CD4-positive, alpha-beta T cell treated with Interleukin-15 for 1 hour (primary cell): Measurements from ENCODE around the gene HLA-DOA.

Experiments
- DNase-seq: peaks from one replicate; pipeline ENCODE4 v3.0.0-alpha.2; 2020

The HLA-DOA gene

DNA sequence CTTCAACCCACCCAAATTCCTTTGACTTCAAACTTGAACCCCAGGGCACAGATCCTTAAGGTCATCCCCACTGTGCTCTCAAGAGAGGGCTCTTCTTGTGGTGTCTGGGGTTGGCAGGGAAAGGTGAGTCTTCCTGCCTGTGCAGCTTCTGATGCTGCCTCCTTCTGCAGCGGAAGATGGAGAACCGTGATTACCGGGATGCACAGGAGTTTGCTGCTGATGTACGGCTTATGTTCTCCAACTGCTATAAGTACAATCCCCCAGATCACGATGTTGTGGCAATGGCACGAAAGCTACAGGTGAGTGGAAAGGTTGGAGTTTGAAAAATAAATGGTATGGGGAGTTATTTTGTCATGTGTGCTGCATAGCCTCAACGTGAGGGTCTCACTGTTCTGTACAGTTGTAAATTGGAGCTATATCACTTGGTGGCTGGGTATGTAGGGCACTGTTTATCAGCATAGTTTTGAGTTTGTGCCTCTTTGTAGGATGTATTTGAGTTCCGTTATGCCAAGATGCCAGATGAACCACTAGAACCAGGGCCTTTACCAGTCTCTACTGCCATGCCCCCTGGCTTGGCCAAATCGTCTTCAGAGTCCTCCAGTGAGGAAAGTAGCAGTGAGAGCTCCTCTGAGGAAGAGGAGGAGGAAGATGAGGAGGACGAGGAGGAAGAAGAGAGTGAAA, 32.0 kb downstream of the HLA-DOA start:
- DNase-seq, result no peak

DNA sequence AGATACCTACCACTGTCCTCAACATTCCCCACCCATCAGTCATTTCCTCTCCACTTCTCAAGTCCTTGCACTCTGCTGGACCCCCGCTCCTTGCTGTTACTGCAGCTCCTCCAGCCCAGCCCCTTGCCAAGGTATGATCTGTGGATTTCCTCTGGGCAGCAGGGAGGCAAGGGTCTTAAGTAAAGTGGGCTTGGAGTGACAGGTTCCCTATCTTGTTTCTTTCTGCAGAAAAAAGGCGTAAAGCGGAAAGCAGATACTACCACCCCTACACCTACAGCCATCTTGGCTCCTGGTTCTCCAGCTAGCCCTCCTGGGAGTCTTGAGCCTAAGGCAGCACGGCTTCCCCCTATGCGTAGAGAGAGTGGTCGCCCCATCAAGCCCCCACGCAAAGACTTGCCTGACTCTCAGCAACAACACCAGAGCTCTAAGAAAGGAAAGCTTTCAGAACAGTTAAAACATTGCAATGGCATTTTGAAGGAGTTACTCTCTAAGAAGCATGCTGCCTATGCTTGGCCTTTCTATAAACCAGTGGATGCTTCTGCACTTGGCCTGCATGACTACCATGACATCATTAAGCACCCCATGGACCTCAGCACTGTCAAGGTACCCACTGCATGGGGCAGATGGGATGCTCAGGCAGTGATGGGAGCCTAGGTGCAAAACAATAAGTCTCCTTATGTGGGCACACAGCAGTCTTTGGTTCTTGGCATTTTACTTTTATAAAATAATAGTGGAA, 32.9 kb downstream of the HLA-DOA start:
- DNase-seq, result no peak

DNA sequence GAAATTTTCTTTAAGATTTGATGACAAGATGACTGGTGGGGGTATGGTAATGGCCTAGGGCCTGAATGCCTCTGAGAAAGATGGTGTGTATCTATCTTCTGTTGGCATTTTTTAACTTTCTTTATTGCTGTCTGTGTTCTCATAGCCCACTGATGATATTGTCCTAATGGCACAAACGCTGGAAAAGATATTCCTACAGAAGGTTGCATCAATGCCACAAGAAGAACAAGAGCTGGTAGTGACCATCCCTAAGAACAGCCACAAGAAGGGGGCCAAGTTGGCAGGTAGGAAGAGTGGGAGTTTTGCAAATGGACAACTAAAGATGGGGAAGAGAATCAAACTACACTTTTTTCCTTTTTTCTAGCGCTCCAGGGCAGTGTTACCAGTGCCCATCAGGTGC, 33.5 kb downstream of the HLA-DOA start:
- DNase-seq, result no peak

DNA sequence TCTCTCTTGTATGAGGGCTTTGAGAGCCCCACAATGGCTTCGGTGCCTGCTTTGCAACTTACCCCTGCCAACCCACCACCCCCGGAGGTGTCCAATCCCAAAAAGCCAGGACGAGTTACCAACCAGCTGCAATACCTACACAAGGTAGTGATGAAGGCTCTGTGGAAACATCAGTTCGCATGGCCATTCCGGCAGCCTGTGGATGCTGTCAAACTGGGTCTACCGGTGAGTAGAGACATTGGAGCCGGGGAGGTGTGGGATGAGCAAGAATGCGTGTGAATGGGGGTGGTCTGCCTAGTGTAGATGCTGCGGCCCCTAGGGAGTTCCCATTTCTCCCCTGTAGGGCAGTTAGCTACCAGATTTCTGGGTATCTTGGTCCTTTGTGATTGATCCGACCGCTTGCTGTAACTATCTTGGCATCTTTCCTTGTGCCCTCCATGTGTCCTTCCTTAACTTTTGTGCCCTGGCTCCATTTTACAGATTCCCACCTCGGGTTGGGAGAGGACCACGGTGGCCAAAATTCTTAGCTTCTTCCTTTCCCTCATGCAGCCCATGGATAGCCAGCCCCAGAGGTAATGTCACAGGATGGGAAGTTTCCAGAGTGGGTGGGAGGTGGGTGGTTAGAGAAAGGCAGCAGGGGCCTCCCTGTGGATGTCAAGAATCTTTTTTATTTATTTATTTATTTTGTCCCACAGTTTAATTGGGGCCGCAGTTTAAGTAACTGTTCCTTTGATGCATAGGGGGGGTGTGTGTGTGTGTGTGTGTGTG, 34.7 kb downstream of the HLA-DOA start:
- DNase-seq, result no peak

DNA sequence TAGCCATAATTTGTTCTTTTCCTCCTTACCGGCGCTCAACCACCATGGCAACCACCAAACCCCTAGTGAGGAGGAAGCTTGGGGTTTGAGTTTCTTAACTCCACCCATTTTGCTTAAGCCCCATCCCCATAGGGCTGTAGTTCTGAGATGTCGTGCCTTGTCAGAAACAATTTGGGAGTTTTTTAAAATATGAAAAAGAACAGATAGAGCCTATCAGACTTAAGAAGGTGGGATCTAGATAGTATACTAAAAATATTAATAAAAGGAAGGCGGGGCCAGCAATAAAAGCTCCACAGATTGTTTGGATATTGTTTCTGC, 35.4 kb downstream of the HLA-DOA start:
- peak; percentile 37 for DNase-seq

DNA sequence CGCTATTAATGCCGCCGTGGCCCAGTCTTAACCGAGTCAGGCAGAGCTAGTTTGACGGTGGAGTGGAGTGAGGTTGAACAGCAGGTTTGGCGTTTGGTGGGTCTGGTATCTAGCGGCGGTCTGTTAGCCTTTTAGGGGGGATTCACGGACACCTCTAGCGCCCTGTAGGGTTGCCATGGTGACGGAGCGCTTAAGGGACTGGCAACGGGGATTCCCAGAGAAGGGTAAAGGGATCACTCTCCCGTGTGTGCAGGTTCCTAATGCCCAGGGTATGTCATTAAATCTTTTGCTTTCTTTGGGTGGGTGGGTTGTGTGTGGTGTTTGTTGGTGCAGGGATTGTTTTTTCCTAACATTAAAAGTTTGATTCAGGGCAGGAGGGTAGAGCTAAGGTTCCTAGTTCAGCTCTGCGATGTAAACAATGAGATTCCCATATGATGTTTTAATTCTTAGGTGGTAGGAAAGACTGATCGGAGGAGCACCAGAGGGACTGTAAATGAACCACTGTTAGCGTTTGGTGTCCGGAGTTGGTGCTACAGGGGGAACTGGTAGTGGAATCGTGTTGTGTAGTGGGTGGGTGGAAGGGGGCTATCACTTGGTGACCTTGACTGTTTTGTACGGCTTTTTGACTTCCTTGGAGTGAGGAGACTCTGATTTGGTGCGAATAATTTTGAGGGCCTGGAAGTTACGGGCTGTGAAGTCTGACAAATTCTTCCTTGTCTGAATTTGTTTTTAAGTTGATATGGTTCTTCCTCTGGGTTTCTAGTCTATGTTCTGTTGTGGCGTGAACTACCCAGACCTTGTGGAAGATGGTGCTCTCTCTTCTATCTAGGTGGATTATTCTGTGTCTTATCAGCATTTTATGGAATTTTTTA, 36.0 kb downstream of the HLA-DOA start:
- DNase-seq, result peak; percentile 81

DNA sequence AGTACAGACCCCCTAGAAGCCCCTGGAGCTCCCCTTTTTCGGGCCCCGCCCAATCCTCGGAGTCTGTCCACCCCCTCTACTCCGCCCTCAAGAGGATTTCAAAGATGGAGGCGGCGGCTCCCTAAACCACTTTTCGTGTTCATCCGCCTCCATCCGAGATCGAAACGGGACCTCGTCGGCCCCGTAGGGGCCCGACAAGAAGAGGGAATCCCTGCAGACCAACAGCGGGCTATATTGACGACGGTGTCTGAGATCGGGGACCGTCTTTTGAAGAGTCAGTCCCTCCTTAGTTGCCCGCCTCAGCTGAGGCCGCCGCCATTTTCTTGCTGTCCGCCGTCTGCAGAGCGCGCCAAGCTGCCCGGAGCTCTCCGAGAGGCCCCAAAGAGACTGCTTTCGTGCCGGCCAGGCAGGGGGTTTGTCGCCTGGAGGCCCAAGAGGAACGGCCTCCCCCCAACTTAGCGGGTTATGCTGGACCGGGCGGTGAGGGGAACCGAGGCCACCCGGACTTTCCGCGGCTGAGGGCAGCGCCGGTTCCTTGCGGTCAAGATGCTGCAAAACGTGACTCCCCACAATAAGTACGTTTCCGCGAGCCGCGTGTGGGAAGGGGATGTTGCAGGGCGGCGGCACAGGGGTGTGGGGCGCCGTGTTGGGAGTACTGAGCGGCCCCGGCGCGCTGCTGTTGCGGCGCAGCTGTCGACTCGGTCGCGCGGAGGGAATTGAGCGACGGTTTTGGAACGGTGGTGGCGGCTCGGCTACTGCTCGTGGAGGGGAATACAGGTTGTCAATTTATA, 36.8 kb downstream of the HLA-DOA start:
- DNase-seq, result peak; percentile 66

DNA sequence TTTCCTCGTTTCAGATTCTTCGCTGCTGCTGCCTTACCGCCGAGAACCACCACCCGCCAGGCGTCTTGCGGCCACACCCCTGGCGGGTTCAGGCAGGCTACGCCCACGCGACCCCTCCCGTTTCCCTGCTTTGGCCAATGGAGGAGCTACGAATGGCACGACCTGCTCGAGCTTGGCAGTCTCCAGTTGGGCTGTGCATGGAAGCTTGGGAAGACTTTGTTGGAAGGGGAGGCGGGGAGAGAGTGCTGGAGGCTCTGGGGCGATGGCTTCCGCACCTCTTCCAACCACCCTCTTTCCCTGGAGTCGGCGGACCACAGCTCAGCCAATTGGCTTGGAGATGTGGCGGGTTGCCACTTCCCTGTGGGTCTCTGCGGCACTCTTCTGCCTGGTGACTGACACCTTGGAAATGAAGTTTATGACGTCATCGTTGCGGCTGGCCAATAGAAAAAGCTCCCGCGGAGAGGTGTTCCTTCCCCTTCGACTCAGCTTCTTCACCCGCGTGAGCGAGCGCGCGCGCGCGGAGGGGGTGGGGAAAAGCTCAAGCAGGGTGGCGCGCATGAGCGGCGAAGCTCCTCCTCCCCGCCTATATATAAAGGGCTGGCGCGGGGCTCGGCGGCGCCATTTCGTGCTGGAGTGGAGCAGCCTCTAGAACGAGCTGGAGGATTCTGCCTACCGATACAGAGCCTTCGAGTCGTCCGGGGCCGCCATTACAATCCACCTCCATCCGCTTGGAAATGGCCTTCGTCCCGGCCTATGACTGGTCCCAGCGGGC, 37.6 kb downstream of the HLA-DOA start:
- DNase-seq, result peak; percentile 100

DNA sequence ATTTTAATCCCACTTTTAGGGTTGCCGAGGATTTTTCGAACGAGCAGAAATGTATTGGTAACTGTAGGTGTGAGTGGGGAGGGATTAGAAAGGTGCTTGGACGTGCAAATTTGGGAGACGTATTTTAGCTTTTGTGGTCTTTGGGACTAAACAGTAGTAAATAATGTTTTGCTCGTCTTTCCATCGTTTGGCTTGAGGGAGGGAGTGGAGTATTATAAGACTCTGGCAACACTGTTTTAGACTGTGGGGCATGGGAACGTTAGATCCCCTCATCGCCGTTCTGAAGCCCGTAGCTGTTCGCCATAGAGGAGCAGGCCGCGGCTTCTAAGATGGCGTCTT, 38.2 kb downstream of the HLA-DOA start:
- no peak for DNase-seq

DNA sequence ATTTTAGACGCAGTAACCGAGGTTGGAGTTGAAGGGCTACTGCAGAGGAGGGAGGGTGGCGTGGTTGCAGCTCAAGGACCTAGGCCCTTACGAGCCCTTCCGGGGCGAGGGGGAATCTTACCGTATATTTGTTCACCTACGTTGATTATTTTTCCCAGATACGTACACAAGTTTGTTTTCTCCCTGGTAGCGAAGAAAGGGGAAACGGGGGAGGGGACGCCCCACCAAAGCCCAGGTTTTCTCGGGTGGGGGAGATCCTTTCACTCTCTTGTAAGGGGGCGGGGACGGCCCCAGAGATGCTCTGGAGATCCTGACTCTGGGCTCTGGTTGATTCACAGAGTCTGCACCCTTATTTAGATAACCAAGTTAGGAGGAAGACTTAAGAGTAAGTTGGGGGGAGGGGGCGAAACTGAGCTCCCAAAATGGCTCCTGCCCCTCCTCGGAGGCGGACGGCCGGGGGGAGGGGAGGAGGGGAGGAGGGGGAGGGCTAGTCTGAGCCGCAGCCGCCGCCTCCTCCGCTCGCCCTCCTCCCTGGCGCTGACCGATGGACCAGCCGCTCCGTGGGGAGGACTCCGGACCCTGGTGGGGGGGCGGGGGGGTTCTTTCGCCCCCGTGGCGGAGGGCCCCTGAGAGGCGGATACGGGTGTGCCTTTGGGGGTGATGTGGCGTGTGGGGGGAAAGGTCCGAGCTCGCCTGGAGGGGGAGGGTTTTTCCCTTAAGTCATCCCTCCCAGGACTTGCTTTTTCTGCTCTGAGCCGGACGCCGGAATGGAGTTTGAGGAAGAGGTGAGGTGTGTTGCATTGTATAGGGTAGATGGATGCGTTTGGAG, 38.8 kb downstream of the HLA-DOA start:
- DNase-seq, result peak; percentile 84

DNA sequence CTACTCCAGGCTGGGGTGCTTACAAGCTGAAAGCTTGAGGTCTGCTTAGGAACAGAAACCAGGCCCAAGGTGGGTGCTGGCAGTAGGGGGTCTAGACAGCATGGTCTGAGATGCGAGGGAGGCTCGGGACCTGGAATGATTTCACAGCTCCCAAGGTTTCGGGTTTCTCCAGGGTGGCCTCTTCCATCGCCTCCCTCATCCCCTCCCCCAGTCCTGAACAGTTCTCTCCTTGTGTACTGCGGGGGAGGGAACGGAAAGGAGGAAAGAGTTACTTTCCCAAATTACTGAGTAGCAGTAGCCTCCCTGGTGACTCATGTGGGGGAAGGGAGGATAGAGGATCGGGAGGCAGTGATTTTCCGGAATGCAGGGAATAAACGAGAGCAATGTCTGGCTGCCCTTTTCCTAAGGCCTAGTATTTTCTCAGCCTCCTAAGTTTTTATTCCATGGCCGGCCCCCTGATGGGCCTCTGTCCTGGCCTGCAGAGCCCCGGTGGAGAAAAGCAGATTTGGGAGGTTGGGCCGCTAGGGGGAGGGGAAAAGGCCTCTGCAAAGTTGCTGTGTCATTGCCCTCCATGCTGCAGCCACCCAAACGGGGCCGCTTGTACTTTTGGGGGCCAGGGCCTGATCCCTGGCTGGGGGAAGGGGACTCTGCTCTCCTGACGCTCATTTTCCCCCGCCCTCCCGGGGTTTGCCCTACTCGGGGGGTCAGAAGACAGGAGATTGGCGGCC, 39.5 kb downstream of the HLA-DOA start:
- peak; percentile 72 for DNase-seq

DNA sequence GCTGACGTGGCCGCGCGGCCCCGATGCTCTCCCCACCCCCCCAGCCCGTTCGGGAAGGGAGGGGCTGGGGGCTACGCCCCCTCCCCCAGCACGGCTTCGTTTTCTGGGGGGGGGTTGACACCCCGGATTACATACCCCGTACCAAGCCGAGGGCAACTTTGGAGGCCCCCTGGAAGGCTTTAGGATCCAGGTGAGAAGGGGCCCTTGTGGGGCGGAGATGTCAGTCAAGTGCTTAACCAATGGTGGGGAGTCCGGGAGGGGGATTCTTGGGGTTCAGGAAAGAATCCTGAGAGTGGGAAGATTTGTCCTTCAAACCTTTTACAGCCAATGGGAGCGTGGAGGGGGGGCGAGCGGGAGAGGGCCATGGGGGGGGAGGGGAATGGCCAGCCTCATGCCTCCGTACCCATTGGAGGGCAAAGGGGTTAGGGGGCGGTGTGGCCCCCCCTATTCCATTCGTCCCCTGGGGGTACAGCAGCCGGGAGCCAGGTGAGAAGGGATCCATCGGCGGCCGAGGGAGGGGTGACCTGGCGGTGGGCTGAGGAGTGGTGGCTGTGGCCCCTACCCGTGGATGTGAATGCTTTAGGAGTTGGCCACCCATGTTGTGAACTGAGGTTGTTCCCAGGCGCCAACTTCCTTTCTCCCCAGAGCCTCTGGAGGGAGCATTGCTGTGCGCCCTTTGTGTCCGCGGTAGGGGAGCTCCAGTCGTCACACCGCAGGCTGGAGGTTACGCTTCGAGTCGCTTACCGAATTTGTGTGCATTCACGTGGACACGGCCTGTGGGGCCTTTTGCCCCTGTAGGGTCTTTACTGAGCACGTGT, 40.3 kb downstream of the HLA-DOA start:
- peak; percentile 67 for DNase-seq

DNA sequence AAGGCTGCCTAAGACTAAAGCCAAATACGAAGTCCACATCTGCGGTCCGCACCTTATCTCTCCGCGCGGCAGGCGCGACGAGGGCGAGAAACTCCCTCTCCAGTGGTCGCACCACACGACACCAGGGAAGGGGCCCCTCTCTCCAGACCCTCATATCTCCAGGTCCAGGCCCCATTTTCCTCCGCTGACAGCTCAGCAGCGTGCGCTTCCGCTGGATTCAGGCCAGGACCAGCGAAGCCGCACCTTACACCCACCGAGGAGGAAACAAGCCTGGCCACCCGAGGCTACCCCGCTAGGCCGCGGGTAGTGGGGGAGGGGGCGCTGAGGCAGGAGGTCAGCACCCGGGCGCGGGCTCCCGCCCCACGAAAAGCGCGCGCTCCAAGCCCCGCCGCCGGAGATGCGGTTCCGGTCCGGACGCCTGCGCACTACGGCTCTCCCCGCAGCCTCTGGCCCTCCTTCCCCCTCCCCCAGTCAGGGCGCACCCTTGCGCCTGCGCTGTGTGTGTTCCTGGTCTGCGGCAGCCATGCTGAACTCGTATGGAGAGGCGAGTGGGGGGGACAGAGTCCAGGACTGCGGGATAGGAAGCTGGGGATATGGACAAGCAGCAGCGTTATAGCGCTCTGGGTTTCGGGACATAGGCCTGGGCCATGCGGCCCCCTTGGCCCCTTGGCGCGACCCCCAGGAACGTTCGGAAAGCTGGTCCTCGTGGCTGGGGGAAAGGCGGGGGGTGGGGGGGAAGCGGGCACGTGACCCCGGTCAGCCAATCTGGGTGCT, 41.1 kb downstream of the HLA-DOA start, which contains the start of gene BRD2:
BRD2 (plus strand) TSS at position 502 of the 774 bp plus-strand sequence. CDS start 4,305 bp downstream, outside the sequence.
- peak; percentile 98 for DNase-seq

DNA sequence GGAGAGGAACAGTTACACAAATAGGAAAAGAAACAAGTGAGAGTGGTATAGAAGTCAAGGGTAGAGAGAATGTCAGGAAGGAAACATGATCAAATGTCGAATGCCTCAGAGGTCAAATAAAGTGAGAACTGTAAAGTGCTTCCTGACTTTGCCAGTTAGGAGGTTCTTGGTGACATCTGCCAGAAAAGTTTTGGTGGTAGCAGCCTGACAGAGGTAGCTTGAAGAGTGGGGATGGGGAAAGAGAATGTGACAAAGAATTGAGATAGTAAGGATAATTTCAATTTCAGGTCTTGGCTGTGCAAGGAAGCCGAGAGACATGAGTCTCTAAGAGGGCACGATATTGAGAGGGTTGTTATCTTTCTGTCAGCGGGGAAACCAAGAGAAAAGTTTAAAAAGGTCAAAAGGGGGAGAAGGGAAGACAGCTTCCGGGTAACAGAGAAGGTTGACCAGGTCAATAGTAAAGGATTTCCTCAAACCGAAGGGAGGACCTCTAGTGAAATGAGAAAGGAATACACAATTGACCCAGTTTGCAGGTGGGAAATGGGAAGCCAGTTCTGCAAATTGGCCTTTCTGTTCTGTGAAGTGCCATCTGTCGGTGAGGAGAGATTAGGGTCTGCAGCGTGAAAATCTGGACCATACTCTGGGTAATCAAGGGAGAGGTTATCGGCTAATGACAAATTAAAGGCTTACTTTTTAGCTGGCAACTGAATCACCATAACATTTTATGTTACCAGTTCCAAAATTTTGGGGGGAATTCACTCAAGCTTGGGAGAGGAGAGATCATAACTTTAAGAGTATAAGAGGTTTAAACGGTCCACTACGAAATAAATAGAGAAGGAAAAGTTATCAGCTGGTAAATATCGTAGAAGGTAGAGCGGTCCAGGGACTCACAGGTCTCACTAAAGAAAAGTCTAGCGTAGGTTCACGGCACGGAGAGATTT, 42.0 kb downstream of the HLA-DOA start:
- DNase-seq, result peak; percentile 44

DNA sequence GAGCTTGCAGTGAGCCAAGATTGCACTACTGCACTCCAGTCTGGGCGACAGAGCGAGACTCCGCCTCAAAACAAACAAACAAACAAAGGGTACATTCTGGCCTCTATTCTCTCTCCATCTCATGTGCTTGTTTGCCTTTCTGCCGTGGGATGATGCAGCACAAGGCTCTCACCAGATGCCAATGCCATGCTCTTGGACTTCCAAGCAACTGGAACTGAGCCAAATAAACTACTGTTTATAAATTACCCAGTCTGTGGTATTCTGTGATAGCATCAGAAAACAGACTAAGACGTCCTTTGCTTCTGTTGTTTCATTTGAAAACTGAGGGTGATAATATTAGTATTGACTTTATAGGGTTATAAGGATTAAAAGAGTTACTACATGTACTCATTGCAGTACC, 44.6 kb downstream of the HLA-DOA start:
- DNase-seq, result no peak

DNA sequence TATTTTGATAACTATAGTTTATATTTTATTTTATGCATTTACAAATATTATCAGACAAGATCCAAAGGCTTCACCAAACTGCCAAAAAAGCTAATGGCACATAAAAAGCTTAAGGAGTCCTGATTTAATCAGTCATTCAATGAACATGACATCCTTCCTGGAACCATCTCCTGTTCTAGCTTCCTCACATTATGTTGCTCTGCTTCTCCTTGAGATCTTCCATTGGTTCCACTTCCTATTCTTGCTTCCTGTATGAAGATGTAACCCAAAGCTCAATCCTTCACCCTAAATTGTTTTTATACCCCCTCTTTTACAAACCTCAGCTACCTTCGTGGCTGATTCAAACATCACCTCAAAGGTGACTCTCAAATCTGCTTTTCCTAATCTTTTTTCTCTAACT, 45.5 kb downstream of the HLA-DOA start:
- DNase-seq, result no peak
